ENCODE measurements around the gene RAB9A. TPM values are rescaled to one million over a fixed set of nuclear protein-coding genes. Genes with fewer than 3 reads are reported as not detected.
"Not testable (repeated sequence)": the region's sequence is repeated elsewhere in the genome, so short reads cannot be mapped to it uniquely, and the experiment has no call there.

Gene RAB9A
- total and polyA plus RNA-seq, 2 of the 8 experiments (the other 6 are each of a cell fraction or from before 2014, with no cell fraction given): 21.8 to 34.0 TPM

DNA sequence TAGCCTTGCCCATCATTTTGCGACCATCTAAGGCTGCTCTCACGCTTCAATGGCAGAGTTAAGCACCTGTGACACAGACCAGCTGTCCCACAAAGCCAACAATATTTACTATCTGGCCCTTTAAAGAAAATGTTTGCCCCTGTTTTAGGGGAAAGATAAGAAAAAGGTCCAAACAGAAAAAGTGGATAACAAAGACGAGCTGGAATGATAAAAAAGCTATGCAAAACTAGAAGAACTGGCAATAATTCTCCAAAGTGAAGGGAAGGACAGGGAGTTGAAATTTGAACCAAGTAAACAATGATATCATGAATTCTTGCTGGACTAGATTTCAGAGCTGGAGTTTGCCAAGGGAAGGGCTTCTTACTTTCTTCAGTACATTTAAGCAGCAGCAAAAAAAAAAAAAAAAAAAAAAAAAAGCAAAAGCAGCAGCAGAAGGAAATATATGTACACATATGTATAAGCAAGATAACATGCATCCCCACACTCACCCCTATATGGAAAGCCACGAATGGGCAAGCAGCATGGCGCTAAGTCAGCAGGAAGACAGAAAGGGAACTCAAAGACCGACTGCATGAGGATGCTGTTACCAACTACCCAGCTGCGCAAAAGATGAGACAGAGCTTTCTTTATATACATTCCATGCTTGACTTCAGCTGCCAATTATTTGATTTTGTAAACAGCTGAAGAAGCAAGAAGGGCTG is 33.0 kb downstream of the RAB9A start (continued):
- TF ChIP-seq TAF7 (optimal IDR thresholded peaks at IDR 0.05; ENCODE audit: borderline replicate concordance, low read depth, low read length) (no peak), TAF1 (IDR thresholded peaks at IDR 0.05; ENCODE audit: low read depth, low read length) (no peak), RAD21 (IDR thresholded peaks at IDR 0.05 in 1 of 2, conservative IDR thresholded peaks at IDR 0.05 in 1 of 2; ENCODE audit: low read depth in 2 of 2, low read length in 2 of 2) (no peak), KDM5A (IDR thresholded peaks at IDR 0.05; ENCODE audit: low read length) (no peak), SRF (IDR thresholded peaks at IDR 0.05; ENCODE audit: low read depth, low read length) (no peak)
- TF ChIP-seq, protein P1, sequence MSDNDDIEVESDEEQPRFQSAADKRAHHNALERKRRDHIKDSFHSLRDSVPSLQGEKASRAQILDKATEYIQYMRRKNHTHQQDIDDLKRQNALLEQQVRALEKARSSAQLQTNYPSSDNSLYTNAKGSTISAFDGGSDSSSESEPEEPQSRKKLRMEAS (IDR thresholded peaks at IDR 0.05): no peak

DNA sequence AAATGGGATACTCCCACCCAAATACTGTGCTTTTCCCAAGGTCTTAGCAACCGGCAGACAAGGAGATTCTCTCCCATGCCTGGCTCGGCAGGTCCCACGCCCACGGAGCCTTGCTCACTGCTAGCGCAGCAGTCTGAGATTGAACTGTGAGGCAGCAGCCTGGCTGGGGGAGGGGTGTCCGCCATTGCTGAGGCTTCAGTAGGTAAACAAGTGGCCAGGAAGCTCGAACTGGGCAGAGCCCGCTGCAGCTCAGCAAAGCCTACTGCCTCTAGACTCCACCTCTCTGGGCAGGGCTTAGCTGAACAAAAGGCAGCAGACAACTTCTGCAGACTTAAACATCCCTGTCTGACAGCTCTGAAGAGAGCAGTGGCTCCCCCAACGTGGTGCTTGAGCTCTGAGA is 36.0 kb downstream of the RAB9A start:
- WGBS, 2 experiments (ENCODE audit: extremely low coverage in 1 of 2, insufficient coverage in 1 of 2, insufficient read length in 1 of 2, insufficient replicate concordance in 2 of 2, low coverage in 1 of 2, low lambda C conversion rate in 2 of 2, missing lambda C conversion rate in 1 of 2): 83% methylated on average over 7 of the region's 9 CpGs; no CpG with 5 or more reads in 1 of the 2 experiments
- POLR2A ChIA-PET (ENCODE audit: partially characterized antibody): interaction anchor here (1.2 to 3.6 kb wide), 2 partner anchors 9 to 10 kb away, joined by 3 to 19 read pairs; partner anchors contain the start of genes OFD1 and TRAPPC2

More for the DNA sequence above, 36.0 kb downstream of the RAB9A start:
- H3K4ac ChIP-seq (replicated peaks; ENCODE audit: insufficient read length, low read depth, low read length); H3K27me3 ChIP-seq (replicated peaks in 1 of 4; ENCODE audit: control insufficient read depth in 3 of 4, extremely low read depth in 1 of 4, insufficient read depth in 3 of 4, low read length in 3 of 4); H3K23me2 ChIP-seq (ENCODE audit: low read depth, low read length); H2BK20ac ChIP-seq (ENCODE audit: low read length); H3K56ac ChIP-seq (replicated peaks; ENCODE audit: insufficient read length, low read depth, low read length); H3K79me2 ChIP-seq (ENCODE audit: control insufficient read depth in 1 of 2, insufficient read depth in 2 of 2, low read length in 2 of 2); H3K18ac ChIP-seq (ENCODE audit: extremely low read depth, low read length); H4K91ac ChIP-seq (replicated peaks; ENCODE audit: insufficient read length, low read length); H3K4me3 ChIP-seq (ENCODE audit: extremely low read depth in 1 of 4, insufficient read depth in 2 of 4, low read depth in 3 of 4, low read length in 4 of 4); H4K8ac ChIP-seq (ENCODE audit: extremely low read depth, insufficient read depth, low read length); H3K4me1 ChIP-seq (replicated peaks in 1 of 4; ENCODE audit: control insufficient read depth in 3 of 4, insufficient read depth in 4 of 4, low read length in 3 of 4); DNase-seq (ENCODE audit: low read depth in 1 of 2, low spot score in 2 of 2); H4K20me1 ChIP-seq (replicated peaks in 1 of 2; ENCODE audit: control insufficient read depth in 1 of 2, insufficient read depth in 2 of 2, low read length in 2 of 2); H3K9me3 ChIP-seq (ENCODE audit: insufficient read depth in 2 of 2, low read depth in 1 of 2, low read length in 1 of 2); H2BK5ac ChIP-seq (ENCODE audit: low read depth, low read length); H3K4me2 ChIP-seq (ENCODE audit: insufficient read depth in 1 of 2, low read depth in 2 of 2, low read length in 2 of 2); H3K36me3 ChIP-seq (ENCODE audit: control insufficient read depth in 2 of 4, insufficient read depth in 4 of 4, low read length in 3 of 4); H2BK15ac ChIP-seq (ENCODE audit: low read length); H2BK12ac ChIP-seq (ENCODE audit: low read depth, low read length); FAIRE-seq; H3K14ac ChIP-seq (ENCODE audit: insufficient read length); H3K9ac ChIP-seq (replicated peaks in 1 of 4; ENCODE audit: extremely low read depth in 1 of 4, low read depth in 3 of 4, low read length in 3 of 4); H3K27ac ChIP-seq (ENCODE audit: low read depth, low read length); H2AK5ac ChIP-seq (ENCODE audit: low read depth, low read length); H3K23ac ChIP-seq (ENCODE audit: insufficient read length); H4K5ac ChIP-seq (ENCODE audit: insufficient read length, low read depth, low read length); H2BK120ac ChIP-seq (replicated peaks; ENCODE audit: low read depth, low read length); H3K79me1 ChIP-seq (ENCODE audit: low read depth, low read length); H2AFZ ChIP-seq (ENCODE audit: low read length): not testable (repeated sequence)
- CTCF ChIA-PET (ENCODE audit: partially characterized antibody): interaction anchor here (0.7 to 1.6 kb wide), 4 partner anchors 10 to 24 kb away, joined by 3 to 5 read pairs (median 4); partner anchors contain the start of genes OFD1 and TRAPPC2

Data from H1 (cell line).